GM18498 (cell line): ENCODE data around the gene WNT8A.

Source experiments
- ATAC-seq: cut with Tn5 transposase; IDR thresholded peaks from one replicate; pipeline ENCODE4 v1.9.1; 2021; ENCODE audit warnings: mild to moderate bottlenecking, moderate library complexity; ENCODE audit not compliant: unreplicated experiment

The WNT8A gene

GRCh38 chr5:138082033-138082432 lies 1.8 kb upstream of the WNT8A start:
- ATAC-seq: no peak

- no peak for ATAC-seq
Observed at GRCh38 chr5:138091685-138092084, 7.9 kb downstream of the WNT8A start.

DNA sequence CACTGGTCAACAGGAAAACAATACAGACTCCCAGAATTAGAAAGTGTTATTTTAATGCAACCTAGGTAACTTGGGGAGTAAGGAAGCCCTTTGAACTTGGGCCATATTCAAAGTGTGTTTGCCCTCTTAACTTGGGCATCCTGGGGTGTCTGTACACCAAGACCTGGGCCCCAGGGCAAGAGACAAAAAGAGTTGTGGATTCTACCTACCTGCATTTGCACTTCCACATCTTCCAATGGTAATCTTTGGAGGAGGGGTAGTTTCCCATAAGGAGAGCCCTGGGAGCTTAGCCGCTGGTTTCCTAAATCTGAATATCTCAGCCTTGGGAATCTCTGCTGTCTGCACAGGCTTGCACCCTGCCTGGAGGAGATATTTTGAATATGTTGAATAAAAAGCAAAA lies 8.5 kb downstream of the WNT8A start:
- ATAC-seq: no peak

GRCh38 chr5:138093036-138093435 lies 9.2 kb downstream of the WNT8A start:
- ATAC-seq: no peak

DNA sequence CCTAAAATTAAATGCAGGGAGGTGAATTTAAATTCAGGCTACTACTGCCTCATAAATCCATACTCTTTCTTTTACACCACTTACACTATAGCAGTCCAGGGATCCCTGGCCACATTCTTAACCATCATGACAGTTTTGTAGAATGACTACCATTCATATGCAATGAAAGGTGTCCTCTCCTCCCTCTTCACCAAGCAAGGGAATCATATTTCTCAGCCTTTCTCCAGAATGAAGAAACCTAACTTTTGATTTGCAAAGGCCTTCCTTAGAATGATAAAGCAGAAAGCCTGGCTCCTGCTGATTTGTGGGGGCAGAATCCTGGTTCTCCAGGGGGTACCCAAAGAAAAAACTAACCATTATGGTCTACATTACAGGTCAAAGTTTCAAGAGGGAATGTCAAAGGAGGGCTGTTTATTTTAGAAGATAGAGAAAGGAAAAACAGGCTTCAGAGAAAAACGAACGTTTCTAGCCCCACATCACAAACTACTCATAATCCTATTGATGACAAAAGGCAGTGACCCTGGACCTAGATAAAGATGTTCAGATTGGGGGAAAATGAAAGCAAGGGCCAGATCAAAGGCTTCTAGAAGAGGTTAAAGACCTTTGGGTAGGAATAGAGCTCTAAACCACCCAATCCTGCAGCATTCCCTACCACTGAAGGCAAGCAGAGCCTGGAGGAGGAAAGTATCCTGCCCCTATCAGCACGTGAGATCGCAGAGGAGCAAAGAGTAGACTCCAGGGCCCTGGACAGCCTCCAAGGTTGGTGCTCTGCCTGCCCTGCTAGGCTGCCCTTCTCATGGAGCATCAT lies 11.5 kb downstream of the WNT8A start:
- ATAC-seq: no peak

- ATAC-seq: no peak
Observed at GRCh38 chr5:138096363-138096762, 12.5 kb downstream of the WNT8A start.

- ATAC-seq: no peak
Observed at GRCh38 chr5:138096997-138097828, 13.4 kb downstream of the WNT8A start.

- no peak for ATAC-seq
Observed at GRCh38 chr5:138102454-138103318, 18.9 kb downstream of the WNT8A start.

DNA sequence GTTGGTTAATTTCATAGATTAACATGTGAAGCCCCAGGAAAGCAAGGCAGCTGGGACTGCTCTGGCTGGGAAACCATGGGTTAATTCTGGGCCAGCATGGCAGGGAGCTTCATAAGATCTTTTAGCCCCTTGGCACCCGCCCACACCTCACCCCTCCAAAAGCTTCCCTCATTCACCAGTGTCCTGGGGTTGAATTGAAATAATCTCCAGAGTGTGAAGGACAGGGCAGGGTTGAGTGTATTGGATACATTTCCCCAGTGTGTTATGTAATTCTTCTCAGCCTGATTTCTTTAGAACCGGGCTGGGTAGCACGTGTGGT lies 19.4 kb downstream of the WNT8A start:
- ATAC-seq: no peak

- no peak for ATAC-seq
Observed at GRCh38 chr5:138105709-138106108, 21.9 kb downstream of the WNT8A start.

DNA sequence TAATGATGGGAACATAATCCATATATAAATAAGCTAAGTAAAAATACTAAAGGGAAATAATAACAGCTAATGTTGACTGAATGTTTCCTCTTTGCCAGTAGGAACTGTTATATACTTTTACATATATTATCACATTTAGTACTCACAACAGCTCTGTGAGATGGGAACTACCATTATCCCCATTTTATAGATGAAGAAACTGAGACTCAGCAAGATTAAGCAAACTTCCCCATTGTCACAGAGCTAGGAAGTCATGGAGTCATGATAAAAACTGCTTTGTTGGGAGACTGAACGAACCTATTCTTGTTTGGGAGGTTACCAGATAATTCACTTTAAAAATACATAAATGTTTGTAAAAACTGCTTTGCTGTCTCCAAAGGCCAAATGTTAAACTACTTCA lies 23.4 kb downstream of the WNT8A start:
- ATAC-seq: no peak

DNA sequence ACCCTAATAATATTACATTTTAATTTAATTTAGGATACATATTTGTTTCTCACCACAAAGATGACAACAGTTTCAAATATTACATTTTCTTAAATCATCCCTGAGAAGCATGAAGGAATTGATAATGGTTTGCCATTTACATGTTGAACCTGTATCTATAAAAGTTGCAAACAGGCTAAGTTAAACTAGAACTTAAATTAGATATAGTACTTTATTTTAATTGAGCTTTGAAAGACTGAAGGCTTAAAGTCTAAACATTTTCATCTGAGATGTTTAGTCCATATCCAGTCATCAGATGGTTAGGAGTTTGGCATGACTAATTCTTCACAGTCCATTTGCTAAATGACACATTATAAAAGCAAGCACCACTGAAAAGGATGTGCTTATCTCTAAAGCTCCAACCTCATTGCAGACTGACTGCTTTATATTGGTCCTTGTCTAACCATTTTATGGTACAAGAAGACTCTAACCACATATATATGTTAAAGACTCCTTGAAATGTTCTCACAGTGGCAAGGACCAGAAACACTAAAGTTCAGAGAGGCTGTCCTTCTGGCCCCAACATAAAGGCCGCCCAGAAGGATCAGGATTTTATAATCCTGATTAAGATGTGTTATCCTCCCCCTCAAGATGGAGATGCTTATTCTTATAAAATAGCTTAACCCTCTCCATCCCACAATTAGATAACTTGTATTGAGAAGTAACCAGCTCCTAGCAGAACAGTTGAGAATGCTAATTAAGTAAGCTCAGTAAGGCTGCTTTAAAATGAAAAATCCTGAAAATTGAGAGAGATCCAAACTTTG lies 25.8 kb downstream of the WNT8A start:
- no peak for ATAC-seq

- no peak for ATAC-seq
Observed at GRCh38 chr5:138110266-138110963, 26.6 kb downstream of the WNT8A start.

DNA sequence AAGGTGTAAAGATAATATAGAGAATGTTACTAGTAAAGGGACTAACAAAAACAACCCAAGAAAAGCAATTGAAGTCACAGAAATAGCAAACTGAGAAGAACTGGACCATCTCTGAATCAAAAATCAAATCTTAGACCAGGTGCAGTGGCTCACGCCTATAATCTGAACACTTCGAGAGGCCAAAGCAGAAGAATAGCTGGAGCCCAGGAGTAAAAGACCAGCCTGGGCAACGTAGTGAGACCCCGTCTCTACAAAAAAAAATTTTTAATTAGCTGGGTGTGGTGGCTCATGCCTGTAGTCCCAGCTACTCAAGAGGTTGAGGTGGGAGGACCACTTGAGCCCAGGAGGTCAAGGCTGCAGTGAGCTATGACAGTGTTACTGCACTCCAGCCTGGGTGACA lies 27.3 kb downstream of the WNT8A start:
- no peak for ATAC-seq

GRCh38 chr5:138111937-138112336 lies 28.1 kb downstream of the WNT8A start:
- no peak for ATAC-seq

GRCh38 chr5:138115254-138115653 lies 31.4 kb downstream of the WNT8A start:
- no peak for ATAC-seq

- no peak for ATAC-seq
Observed at GRCh38 chr5:138128334-138128733, 44.5 kb downstream of the WNT8A start.

DNA sequence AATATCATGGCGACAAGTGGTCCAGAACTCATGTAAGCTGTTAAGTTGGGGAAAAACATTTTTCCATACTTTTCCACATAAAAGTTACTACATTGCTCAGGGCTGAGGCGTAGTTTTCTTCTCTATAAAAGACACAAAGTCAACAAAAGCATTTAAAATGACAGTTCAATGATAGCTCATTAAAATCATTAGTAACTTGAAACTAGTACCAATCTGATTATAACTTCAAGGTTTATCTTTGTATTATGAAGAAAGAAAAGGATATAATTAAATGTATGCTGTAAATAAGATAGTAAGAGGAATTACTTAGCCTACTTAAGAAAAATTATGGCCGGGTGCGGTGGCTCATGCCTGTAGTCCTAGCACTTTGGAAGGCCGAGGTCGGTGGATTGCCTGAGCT lies 45.5 kb downstream of the WNT8A start:
- no peak for ATAC-seq

DNA sequence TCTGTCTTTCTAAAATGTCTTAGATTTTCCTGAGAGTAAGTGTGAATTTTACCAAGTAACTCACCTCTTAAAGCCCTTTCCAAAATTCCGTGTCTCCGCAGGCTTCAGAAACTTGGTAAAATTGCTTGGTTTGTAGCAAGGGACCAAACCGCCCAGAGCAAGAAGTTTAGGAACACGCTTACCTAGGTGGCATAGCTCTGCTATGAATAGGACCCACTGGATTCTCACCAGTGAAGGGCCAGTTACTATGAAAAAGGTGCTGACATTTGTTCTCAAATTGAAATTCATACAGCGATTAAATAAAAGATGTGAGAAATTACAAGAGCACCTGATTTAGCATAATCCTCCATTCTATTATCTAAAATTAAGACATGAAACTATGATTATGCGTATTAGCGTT lies 48.7 kb downstream of the WNT8A start:
- no peak for ATAC-seq
